HG03103 (cell line): ENCODE data around the gene ADAM11.
"Not testable (repeated sequence)": the region's sequence is repeated elsewhere in the genome, so short reads cannot be mapped to it uniquely, and the experiment has no call there.

Source experiments
- ATAC-seq: cut with Tn5 transposase; IDR thresholded peaks from one replicate; pipeline ENCODE4 v1.9.1; 2021; ENCODE audit warnings: low read depth; ENCODE audit not compliant: unreplicated experiment

Gene ADAM11

GRCh38 chr17:44793885-44794842, 35.4 kb downstream of the ADAM11 start:
- ATAC-seq: no peak

GRCh38 chr17:44794851-44795413, 36.1 kb downstream of the ADAM11 start:
- no peak for ATAC-seq

- no peak for ATAC-seq
Observed at GRCh38 chr17:44795421-44795820, 36.6 kb downstream of the ADAM11 start.

- no peak for ATAC-seq
Observed at GRCh38 chr17:44795928-44796327, 37.1 kb downstream of the ADAM11 start.

GRCh38 chr17:44796731-44797130, 37.9 kb downstream of the ADAM11 start:
- no peak for ATAC-seq

GRCh38 chr17:44797802-44798201, 39.0 kb downstream of the ADAM11 start:
- ATAC-seq: no peak

GRCh38 chr17:44798356-44798755, 39.6 kb downstream of the ADAM11 start:
- ATAC-seq: no peak

- no peak for ATAC-seq
Observed at GRCh38 chr17:44801880-44802279, 43.1 kb downstream of the ADAM11 start.

- ATAC-seq: no peak
Observed at GRCh38 chr17:44804302-44805089, 45.7 kb downstream of the ADAM11 start.

GRCh38 chr17:44807093-44807816, 48.5 kb downstream of the ADAM11 start:
- no peak for ATAC-seq

- ATAC-seq: no peak
Observed at GRCh38 chr17:44807817-44808155, 49.0 kb downstream of the ADAM11 start.

GRCh38 chr17:44808156-44808555, 49.4 kb downstream of the ADAM11 start:
- ATAC-seq: no peak

GRCh38 chr17:44808656-44809388, 50.0 kb downstream of the ADAM11 start:
- ATAC-seq: not testable (repeated sequence)

- ATAC-seq: no peak
Observed at GRCh38 chr17:44812263-44812662, 53.5 kb downstream of the ADAM11 start.

GRCh38 chr17:44818508-44818907, 59.7 kb downstream of the ADAM11 start:
- ATAC-seq: not testable (repeated sequence)

- no peak for ATAC-seq
Observed at GRCh38 chr17:44820631-44821212, 61.9 kb downstream of the ADAM11 start.

GRCh38 chr17:44825236-44825635, 66.4 kb downstream of the ADAM11 start:
- not testable (repeated sequence) for ATAC-seq

GRCh38 chr17:44826123-44826790, 67.5 kb downstream of the ADAM11 start:
- ATAC-seq: no peak

- no peak for ATAC-seq
Observed at GRCh38 chr17:44827863-44828262, 69.1 kb downstream of the ADAM11 start.
